GM12878 (cell line): ENCODE results near the gene SMOC2.

ENCODE experiments used
- CTCF ChIP-seq, 3 experiments: IDR thresholded peaks in 2 of 3; conservative IDR thresholded peaks in 1 of 3; 2 replicates each; pipeline ENCODE4 v1.5.1; 2011; ENCODE audit warnings: low read depth in 3 of 3, low read length in 3 of 3, mild to moderate bottlenecking in 3 of 3, control low read depth in 2 of 3, moderate library complexity in 2 of 3, inconsistent platforms in 1 of 3, mixed read lengths in 1 of 3; ENCODE audit not compliant: control insufficient read depth in 2 of 3, insufficient read depth in 1 of 3; ENCODE audit errors: extremely low read depth in 1 of 3
- ESRRA ChIP-seq: IDR thresholded peaks from 2 replicates; pipeline ENCODE4 v1.6.1; 2012; ENCODE audit warnings: mild to moderate bottlenecking, low read length, improper control_type of control experiment
- EZH2 ChIP-seq: IDR thresholded peaks from 2 replicates; pipeline ENCODE4 v1.6.1; 2012; ENCODE audit warnings: low read depth, mild to moderate bottlenecking, control low read depth, inconsistent platforms, low read length, borderline replicate concordance; ENCODE audit not compliant: control insufficient read depth
- MXI1 ChIP-seq: fragments of 150-350 bp; IDR thresholded peaks from 2 replicates; pipeline ENCODE4 v1.6.1; 2011; ENCODE audit warnings: low read depth, mild to moderate bottlenecking, inconsistent platforms, low read length, improper control_type of control experiment
- NFIC ChIP-seq: IDR thresholded peaks from 2 replicates; pipeline ENCODE4 v1.6.1; 2012; ENCODE audit warnings: low read depth, mild to moderate bottlenecking, inconsistent platforms, low read length, moderate library complexity
- POLR2A ChIP-seq: IDR thresholded peaks from 2 replicates; pipeline ENCODE4 v1.6.1; 2011; ENCODE audit warnings: low read depth, mild to moderate bottlenecking, low read length
- POLR2AphosphoS5 ChIP-seq: IDR thresholded peaks from 2 replicates; pipeline ENCODE4 v1.6.1; 2011; ENCODE audit warnings: mild to moderate bottlenecking, low read length, inconsistent platforms
- TARDBP ChIP-seq: IDR thresholded peaks from 2 replicates; pipeline ENCODE4 v1.6.1; 2016; ENCODE audit warnings: borderline replicate concordance
- TCF7 ChIP-seq: IDR thresholded peaks from 2 replicates; pipeline ENCODE4 v1.6.1; 2014; ENCODE audit warnings: antibody characterized with exemption, borderline replicate concordance
- ZNF687 ChIP-seq: fragments of 450-650 bp; IDR thresholded peaks from 2 replicates; pipeline ENCODE4 v1.6.1; 2017; ENCODE audit warnings: mild to moderate bottlenecking, moderate library complexity

GRCh38 chr6:168404560-168404959, 36.4 kb upstream of the SMOC2 start:
- no peak for TF ChIP-seq ESRRA
- TF ChIP-seq EZH2 = no peak
- TF ChIP-seq POLR2A = no peak
- TF ChIP-seq NFIC = no peak
- no peak for TF ChIP-seq ZNF687
- TF ChIP-seq CTCF (IDR thresholded peaks at IDR 0.05 in 2 of 3, conservative IDR thresholded peaks at IDR 0.05 in 1 of 3; ENCODE audit: control insufficient read depth in 2 of 3, extremely low read depth in 1 of 3, insufficient read depth in 1 of 3, low read depth in 3 of 3, low read length in 3 of 3) = no peak
- no peak for TF ChIP-seq MXI1
- TF ChIP-seq TCF7 = no peak
- TF ChIP-seq POLR2AphosphoS5 = no peak
- no peak for TF ChIP-seq TARDBP
